BJ (cell line): Measurements from ENCODE around the gene ZNF362. TPM values are rescaled to one million over a fixed set of nuclear protein-coding genes. Genes with fewer than 3 reads are reported as not detected.

Experiments used
- CTCF ChIA-PET: fragments of 350-600 bp; formaldehyde crosslinking; extraction: SDS; loops from one replicate; lab custom pipeline; 2021; ENCODE audit warnings: antibody characterized with exemption, inconsistent platforms; lab: Yijun Ruan, JAX
- POLR2A ChIA-PET: fragments of 300-600 bp; sonication (Branson Sonifier 250); formaldehyde crosslinking; extraction: SDS; loops from one replicate; lab custom pipeline; 2021; ENCODE audit warnings: antibody characterized with exemption; lab: Charles Lee
- DNase-seq: peaks from one replicate; pipeline ENCODE4 v3.0.0-alpha.2; 2011; ENCODE audit warnings: low read depth
- H3K27me3 ChIP-seq: 2 replicates; pipeline ENCODE4 v1.6.0; 2011; ENCODE audit warnings: low read length; ENCODE audit not compliant: control insufficient read depth, insufficient read depth
- H3K36me3 ChIP-seq: 2 replicates; pipeline ENCODE4 v1.5.1; 2011; ENCODE audit warnings: low read length; ENCODE audit not compliant: control insufficient read depth, insufficient read depth
- H3K4me3 ChIP-seq: 2 replicates; pipeline ENCODE4 v1.5.1; 2011; ENCODE audit warnings: low read depth, mild to moderate bottlenecking, control low read depth, low read length
- CTCF ChIP-seq: IDR thresholded peaks from 2 replicates; pipeline ENCODE4 v1.5.1; 2011; ENCODE audit warnings: low read depth, mild to moderate bottlenecking, control low read depth, inconsistent platforms, low read length, moderate library complexity; ENCODE audit not compliant: insufficient read depth
- polyA plus RNA-seq: library from polyadenylated mRNA; depleted of rRNA; stranded (reverse); fragments of >200 nt; gene quantifications from 2 replicates; pipeline ENCODE4 v1.2.3, GENCODE V29; 2011

The ZNF362 gene
- polyA plus RNA-seq, 1 experiment: 14.4 TPM

- DNase-seq: no peak
- Histone ChIP-seq H3K36me3 (peaks cover 40% of the 10 kb centered on the region), H3K27me3 (no peaks in the 10 kb centered on the region), H3K4me3 (no peak overlapping the region)
- TF ChIP-seq CTCF: no peak
- ChIA-PET CTCF (interaction anchor here (0.8 to 1.5 kb wide), 3 partner anchors 26 to 149 kb away, joined by 3 read pairs; no protein-coding TSS in a partner anchor), POLR2A (no interaction called here)
These were observed 65.8 kb downstream of the ZNF362 start for GRCh38 chr1:33322109-33322508.

GRCh38 chr1:33322870-33323585, 66.7 kb downstream of the ZNF362 start:
- ChIA-PET CTCF (interaction anchor here (0.7 to 1.5 kb wide), 3 partner anchors 16 to 27 kb away, joined by 3 read pairs; no protein-coding TSS in a partner anchor), POLR2A (no interaction called here)

GRCh38 chr1:33323663-33324477, 67.6 kb downstream of the ZNF362 start:
- H3K36me3 ChIP-seq: peaks cover 45% of the 10 kb centered on the region
- no peak for TF ChIP-seq CTCF
- no peaks in the 10 kb centered on the region for H3K27me3 ChIP-seq
- no peak for DNase-seq
- H3K4me3 ChIP-seq: no peak overlapping the region
- POLR2A ChIA-PET: no interaction called here
- CTCF ChIA-PET: interaction anchor here (0.7 kb wide), 1 partner anchor 15 kb away, joined by 3 read pairs; no protein-coding TSS in a partner anchor

More at GRCh38 chr1:33322870-33323585, 66.7 kb downstream of the ZNF362 start:
- no peak for TF ChIP-seq CTCF
- Histone ChIP-seq H3K4me3 (no peak overlapping the region), H3K27me3 (no peaks in the 10 kb centered on the region), H3K36me3 (peaks cover 42% of the 10 kb centered on the region)
- no peak for DNase-seq

- Histone ChIP-seq H3K36me3 (peaks cover 53% of the 10 kb centered on the region), H3K27me3 (no peaks in the 10 kb centered on the region), H3K4me3 (no peak overlapping the region)
- POLR2A ChIA-PET: no interaction called here
- CTCF ChIA-PET: no interaction called here
- DNase-seq: no peak
- TF ChIP-seq CTCF: no peak
These were observed 68.6 kb downstream of the ZNF362 start for GRCh38 chr1:33324677-33325575.
